Panc1 (cell line): ENCODE data around the gene PROM1. TPM values are rescaled to one million over a fixed set of nuclear protein-coding genes. Genes with fewer than 3 reads are reported as not detected.

Source experiments
- ATAC-seq: fragments of 200-7000 bp; cut with Tn5 transposase; 2 replicates; pipeline ENCODE4 v1.9.1; 2020; ENCODE audit warnings: mild to moderate bottlenecking, moderate library complexity
- BruUV-seq: library from RNA; stranded (reverse); fragments of 400-500 nt; replicated peaks from 2 replicates; lab custom pipeline; 2021; lab: Mats Ljungman, UMichigan
- CTCF ChIA-PET: fragments of 300-600 bp; sonication (Branson Sonifier 250); formaldehyde crosslinking; loops from one replicate; lab custom pipeline; 2022; ENCODE audit warnings: antibody characterized with exemption; lab: Charles Lee
- POLR2A ChIA-PET: fragments of 300-600 bp; sonication (Branson Sonifier 250); formaldehyde crosslinking; loops from one replicate; lab custom pipeline; 2022; ENCODE audit warnings: antibody characterized with exemption; lab: Charles Lee
- DNase-seq: peaks from one replicate; pipeline ENCODE4 v3.0.0-alpha.2; 2010; ENCODE audit warnings: low read depth, low spot score
- H3K27ac ChIP-seq: 2 replicates; pipeline ENCODE4 v1.5.1; 2011; ENCODE audit warnings: mild to moderate bottlenecking, low read length, inconsistent platforms
- H3K27me3 ChIP-seq: fragments of 200-500 bp; sonication (Bioruptor generic); 2 replicates; pipeline ENCODE4 v1.6.0; 2014; ENCODE audit warnings: low read length, inconsistent platforms; ENCODE audit not compliant: control insufficient read depth, insufficient read depth
- H3K36me3 ChIP-seq: fragments of 200-500 bp; sonication (Bioruptor generic); 2 replicates; pipeline ENCODE4 v1.5.1; 2014; ENCODE audit warnings: inconsistent platforms, mild to moderate bottlenecking, low read length, moderate library complexity; ENCODE audit not compliant: control insufficient read depth, insufficient read depth
- H3K4me1 ChIP-seq: 2 replicates; pipeline ENCODE4 v1.5.1; 2011; ENCODE audit warnings: inconsistent platforms, mild to moderate bottlenecking, low read length, moderate library complexity; ENCODE audit not compliant: control insufficient read depth, insufficient read depth
- H3K4me3 ChIP-seq, 2 experiments: 2 replicates each; pipeline ENCODE4 v1.5.1; 2011 to 2012; ENCODE audit warnings: low read depth in 2 of 2, low read length in 2 of 2, mild to moderate bottlenecking in 2 of 2, inconsistent platforms in 1 of 2, moderate library complexity in 1 of 2
- H3K9me3 ChIP-seq: fragments of 200-500 bp; sonication (Bioruptor generic); 2 replicates; pipeline ENCODE4 v1.5.1; 2014; ENCODE audit warnings: low read depth, mild to moderate bottlenecking, inconsistent platforms, low read length, moderate library complexity; ENCODE audit not compliant: control insufficient read depth, insufficient read depth
- CTCF ChIP-seq: fragments of 450-650 bp; IDR thresholded peaks from 2 replicates; pipeline ENCODE4 v1.5.1; 2017; ENCODE audit warnings: mild to moderate bottlenecking
- POLR2AphosphoS5 ChIP-seq: IDR thresholded peaks from 2 replicates; pipeline ENCODE4 v1.6.1; 2012; ENCODE audit warnings: mild to moderate bottlenecking, low read depth, low read length, moderate library complexity
- REST ChIP-seq, 2 experiments: IDR thresholded peaks; 2 replicates each; pipeline ENCODE4 v1.6.1; 2011 to 2012; ENCODE audit warnings: low read depth in 2 of 2, control low read depth in 1 of 2, low read length in 1 of 2, mild to moderate bottlenecking in 1 of 2, moderate library complexity in 1 of 2; ENCODE audit not compliant: insufficient read depth in 1 of 2
- SIN3A ChIP-seq: IDR thresholded peaks from 2 replicates; pipeline ENCODE4 v1.6.1; 2012; ENCODE audit warnings: low read depth, mild to moderate bottlenecking, low read length, moderate library complexity, borderline replicate concordance; ENCODE audit not compliant: insufficient read depth
- TCF7L2 ChIP-seq: IDR thresholded peaks from 2 replicates; pipeline ENCODE4 v1.6.1; 2011; ENCODE audit warnings: mild to moderate bottlenecking, low read depth, low read length, inconsistent platforms
- in situ Hi-C: cut with HindIII; loops from 2 replicates; pipeline ENCODE4 v1.10.0; 2016; ENCODE audit warnings: low sequenced_read_pairs, low pct_unique_long_range_greater_than_20kb
- intact Hi-C: fragments of 100-400 bp; cut with micrococcal nuclease; formaldehyde crosslinking; loops from one replicate; pipeline ENCODE4 v1.10.0; 2022; ENCODE audit not compliant: unreplicated experiment
- total RNA-seq: library from RNA; stranded (reverse); gene quantifications from one replicate; pipeline ENCODE4 v1.2.1, GENCODE V29; 2021; ENCODE audit not compliant: unreplicated experiment

Gene PROM1
- total RNA-seq, 1 experiment from 2014 or later: 0.18 TPM

GRCh38 chr4:16102356-16102755, 18.5 kb upstream of the PROM1 start:
- POLR2A ChIA-PET: no interaction called here
- no peaks in the 10 kb centered on the region; the same call in 1 of the 2 replicates for H3K27me3 ChIP-seq
- no peak for ATAC-seq
- BruUV-seq: no TSS peak
- no peaks in the 10 kb centered on the region for H3K9me3 ChIP-seq
- H3K36me3 ChIP-seq: no peaks in the 10 kb centered on the region
- intact Hi-C loops (no loop called here), in situ Hi-C loops (no loop called here)
- DNase-seq: no peak
- CTCF ChIA-PET: no interaction called here
- H3K27ac ChIP-seq: no peak overlapping the region
- H3K4me1 ChIP-seq: no peaks in the 10 kb centered on the region
- H3K4me3 ChIP-seq: no peak overlapping the region
- TF ChIP-seq SIN3A (no peak), CTCF (no peak), TCF7L2 (no peak), REST (IDR thresholded peaks at IDR 0.05; ENCODE audit: insufficient read depth in 1 of 2, low read depth in 2 of 2, low read length in 1 of 2) (no peak), POLR2AphosphoS5 (no peak)

- in situ Hi-C loops (no loop called here), intact Hi-C loops (no loop called here)
- H3K36me3 ChIP-seq: no peaks in the 10 kb centered on the region
- H3K4me3 ChIP-seq: no peak overlapping the region
- POLR2A ChIA-PET: no interaction called here
- ATAC-seq (no peak), DNase-seq (no peak)
- H3K9me3 ChIP-seq: no peaks in the 10 kb centered on the region
- no peak for TF ChIP-seq REST (IDR thresholded peaks at IDR 0.05; ENCODE audit: insufficient read depth in 1 of 2, low read depth in 2 of 2, low read length in 1 of 2)
- TF ChIP-seq CTCF: no peak
- TF ChIP-seq TCF7L2: no peak
- no peak for TF ChIP-seq POLR2AphosphoS5
- no peak for TF ChIP-seq SIN3A
- no TSS peak for BruUV-seq
- no peak overlapping the region for H3K27ac ChIP-seq
- CTCF ChIA-PET: no interaction called here
- no peaks in the 10 kb centered on the region for H3K4me1 ChIP-seq
- H3K27me3 ChIP-seq: no peaks in the 10 kb centered on the region; the same call in 1 of the 2 replicates
Observed at GRCh38 chr4:16100833-16101232, 17.0 kb upstream of the PROM1 start.
